H1 (cell line): ENCODE measurements around the gene POLR1F. TPM values are rescaled to one million over a fixed set of nuclear protein-coding genes. Genes with fewer than 3 reads are reported as not detected.

Experiments
- CTCF ChIA-PET: fragments of 300-600 bp; sonication (Branson Sonifier 250); formaldehyde crosslinking; loops from one replicate; lab custom pipeline; 2021; ENCODE audit not compliant: partially characterized antibody; lab: Charles Lee
- POLR2A ChIA-PET: fragments of 300-600 bp; sonication (Branson Sonifier 250); formaldehyde crosslinking; loops from one replicate; lab custom pipeline; 2021; ENCODE audit warnings: inconsistent platforms; ENCODE audit not compliant: partially characterized antibody; lab: Charles Lee
- DNase-seq, 2 experiments: peaks; one replicate each; pipeline versions ENCODE4 v3.0.0 to v3.0.0-alpha.2; 2010 to 2022; ENCODE audit warnings: low spot score in 2 of 2, low read depth in 1 of 2, mixed read lengths in 1 of 2
- FAIRE-seq: peaks from 2 replicates; lab custom pipeline; 2011; peaks lifted over from hg19 to GRCh38; lab: Jason Lieb, UNC
- H2AFZ ChIP-seq: 2 replicates; pipeline ENCODE4 v1.8.1; 2012; ENCODE audit warnings: low read length, inconsistent platforms
- H2AK5ac ChIP-seq: 2 replicates; pipeline ENCODE4 v1.6.1; 2013; ENCODE audit warnings: low read depth, low read length
- H2BK120ac ChIP-seq: replicated peaks from 2 replicates; pipeline ENCODE3; 2013; ENCODE audit warnings: low read depth, low read length, inconsistent platforms
- H2BK12ac ChIP-seq: 2 replicates; pipeline ENCODE4 v1.6.1; 2013; ENCODE audit warnings: low read depth, low read length
- H2BK15ac ChIP-seq: 2 replicates; pipeline ENCODE4 v1.6.1; 2013; ENCODE audit warnings: low read length
- H2BK20ac ChIP-seq: 2 replicates; pipeline ENCODE4 v1.6.1; 2013; ENCODE audit warnings: low read length
- H2BK5ac ChIP-seq: 2 replicates; pipeline ENCODE4 v1.6.1; 2013; ENCODE audit warnings: low read depth, low read length
- H3K14ac ChIP-seq: 2 replicates; pipeline ENCODE4 v1.6.1; 2013; ENCODE audit warnings: inconsistent platforms; ENCODE audit not compliant: insufficient read length
- H3K18ac ChIP-seq: 2 replicates; pipeline ENCODE4 v1.6.1; 2013; ENCODE audit warnings: low read length; ENCODE audit errors: extremely low read depth
- H3K23ac ChIP-seq: 2 replicates; pipeline ENCODE4 v1.6.1; 2013; ENCODE audit warnings: inconsistent platforms; ENCODE audit not compliant: insufficient read length
- H3K23me2 ChIP-seq: 2 replicates; pipeline ENCODE4 v1.6.1; 2013; ENCODE audit warnings: low read depth, low read length
- H3K27ac ChIP-seq: 2 replicates; pipeline ENCODE4 v1.6.1; 2011; ENCODE audit warnings: low read depth, low read length, inconsistent platforms
- H3K27me3 ChIP-seq, 4 experiments: replicated peaks in 1 of 4; 1 replicate in 1 of 4; 2 replicates in 3 of 4; pipeline versions ENCODE4 v1.6.1 to v1.8.1; 2011 to 2013; ENCODE audit warnings: low read length in 3 of 4, mild to moderate bottlenecking in 3 of 4, inconsistent platforms in 2 of 4, mixed read lengths in 2 of 4, moderate library complexity in 1 of 4; ENCODE audit not compliant: control insufficient read depth in 3 of 4, insufficient read depth in 3 of 4; ENCODE audit errors: extremely low read depth in 1 of 4
- H3K36me3 ChIP-seq, 4 experiments: 2 replicates each; pipeline versions ENCODE4 v1.6.1 to v1.8.1; 2011 to 2013; ENCODE audit warnings: mild to moderate bottlenecking in 4 of 4, low read length in 3 of 4, moderate library complexity in 2 of 4, control low read depth in 1 of 4, inconsistent platforms in 1 of 4; ENCODE audit not compliant: insufficient read depth in 4 of 4, control insufficient read depth in 2 of 4
- H3K4ac ChIP-seq: replicated peaks from 2 replicates; pipeline ENCODE3; 2013; ENCODE audit warnings: low read length, low read depth, mixed read lengths, inconsistent platforms; ENCODE audit not compliant: insufficient read length
- H3K4me1 ChIP-seq, 4 experiments: replicated peaks in 1 of 4; 1 replicate in 1 of 4; 2 replicates in 3 of 4; pipeline versions ENCODE4 v1.6.1 to v1.8.1; 2011 to 2013; ENCODE audit warnings: low read length in 3 of 4, inconsistent platforms in 2 of 4, mixed read lengths in 1 of 4; ENCODE audit not compliant: insufficient read depth in 4 of 4, control insufficient read depth in 3 of 4
- H3K4me2 ChIP-seq, 2 experiments: 2 replicates each; pipeline versions ENCODE4 v1.6.1 to v1.8.1; 2011 to 2013; ENCODE audit warnings: low read depth in 2 of 2, low read length in 2 of 2, control low read depth in 1 of 2, inconsistent platforms in 1 of 2, mild to moderate bottlenecking in 1 of 2; ENCODE audit not compliant: insufficient read depth in 1 of 2
- H3K4me3 ChIP-seq, 4 experiments: fragments of 200-600, 300-600 bp in 1 of 4; sonication (generic), shearing (Covaris generic), sonication (Bioruptor Twin) in 1 of 4; 2 replicates each; pipeline versions ENCODE4 v1.5.1 to v1.8.1; 2011 to 2016; ENCODE audit warnings: low read length in 4 of 4, low read depth in 3 of 4, control low read depth in 2 of 4, inconsistent platforms in 2 of 4, mild to moderate bottlenecking in 2 of 4, mixed read lengths in 1 of 4, moderate library complexity in 1 of 4; ENCODE audit not compliant: insufficient read depth in 2 of 4; ENCODE audit errors: extremely low read depth in 1 of 4
- H3K56ac ChIP-seq: replicated peaks from 2 replicates; pipeline ENCODE3; 2013; ENCODE audit warnings: low read depth, mild to moderate bottlenecking, mixed read lengths, low read length, inconsistent platforms; ENCODE audit not compliant: insufficient read length
- H3K79me1 ChIP-seq: 2 replicates; pipeline ENCODE4 v1.6.1; 2013; ENCODE audit warnings: low read depth, low read length, control low read depth
- H3K79me2 ChIP-seq, 2 experiments: 2 replicates each; pipeline versions ENCODE4 v1.6.1 to v1.8.1; 2012 to 2013; ENCODE audit warnings: low read length in 2 of 2, mild to moderate bottlenecking in 2 of 2, inconsistent platforms in 1 of 2; ENCODE audit not compliant: insufficient read depth in 2 of 2, control insufficient read depth in 1 of 2
- H3K9ac ChIP-seq, 4 experiments: replicated peaks in 1 of 4; 1 replicate in 1 of 4; 2 replicates in 3 of 4; pipeline versions ENCODE4 v1.6.1 to v1.8.1; 2011 to 2013; ENCODE audit warnings: low read depth in 3 of 4, low read length in 3 of 4, control low read depth in 2 of 4, mild to moderate bottlenecking in 2 of 4, moderate library complexity in 2 of 4, inconsistent platforms in 1 of 4; ENCODE audit errors: extremely low read depth in 1 of 4
- H3K9me3 ChIP-seq, 2 experiments: 2 replicates each; pipeline versions ENCODE4 v1.6.1 to v1.8.1; 2012 to 2013; ENCODE audit warnings: mild to moderate bottlenecking in 2 of 2, moderate library complexity in 2 of 2, control low read depth in 1 of 2, inconsistent platforms in 1 of 2, low read depth in 1 of 2, low read length in 1 of 2, mixed read lengths in 1 of 2; ENCODE audit not compliant: insufficient read depth in 2 of 2
- H4K20me1 ChIP-seq, 2 experiments: replicated peaks in 1 of 2; 2 replicates each; pipeline versions ENCODE3 to v1.8.1; 2011 to 2013; ENCODE audit warnings: inconsistent platforms in 2 of 2, low read length in 2 of 2, mild to moderate bottlenecking in 1 of 2; ENCODE audit not compliant: insufficient read depth in 2 of 2, control insufficient read depth in 1 of 2
- H4K5ac ChIP-seq: 2 replicates; pipeline ENCODE4 v1.6.1; 2013; ENCODE audit warnings: low read length, low read depth, mixed read lengths, inconsistent platforms; ENCODE audit not compliant: insufficient read length
- H4K8ac ChIP-seq: 2 replicates; pipeline ENCODE4 v1.8.0; 2013; ENCODE audit warnings: mild to moderate bottlenecking, moderate library complexity, low read length, inconsistent platforms; ENCODE audit not compliant: insufficient read depth; ENCODE audit errors: extremely low read depth
- H4K91ac ChIP-seq: replicated peaks from 2 replicates; pipeline ENCODE3; 2013; ENCODE audit warnings: low read length, mixed read lengths, inconsistent platforms; ENCODE audit not compliant: insufficient read length
- ASH2L ChIP-seq: fragments of 200-600, 300-600 bp; sonication (generic); IDR thresholded peaks from one replicate; pipeline ENCODE4 v1.7.1; 2017; ENCODE audit warnings: low read length
- CBX8 ChIP-seq: fragments of 300-800, 300-1000 bp; sonication (generic); IDR thresholded peaks from 2 replicates; pipeline ENCODE4 v1.7.1; 2016; ENCODE audit warnings: low read depth, low read length, borderline replicate concordance
- CREB1 ChIP-seq: IDR thresholded peaks from 2 replicates; pipeline ENCODE4 v1.6.1; 2012; ENCODE audit warnings: inconsistent platforms
- FOSL1 ChIP-seq: IDR thresholded peaks from 2 replicates; pipeline ENCODE4 v1.6.1; 2011; ENCODE audit warnings: mild to moderate bottlenecking, low read depth, low read length, moderate library complexity; ENCODE audit not compliant: insufficient read depth
- HDAC2 ChIP-seq, 2 experiments: fragments of 300-600 bp in 1 of 2; sonication (generic) in 1 of 2; IDR thresholded peaks; 2 replicates each; pipeline ENCODE4 v1.6.1; 2011 to 2012; ENCODE audit warnings: low read depth in 2 of 2, low read length in 2 of 2, mild to moderate bottlenecking in 2 of 2, moderate library complexity in 2 of 2, borderline replicate concordance in 1 of 2, inconsistent platforms in 1 of 2
- NANOG ChIP-seq: IDR thresholded peaks from 2 replicates; pipeline ENCODE4 v1.6.1; 2011; ENCODE audit warnings: low read length, low read depth, mild to moderate bottlenecking, inconsistent platforms; ENCODE audit not compliant: insufficient read depth, poor library complexity, severe bottlenecking
- POLR2AphosphoS5 ChIP-seq: IDR thresholded peaks from 2 replicates; pipeline ENCODE4 v1.6.1; 2011; ENCODE audit warnings: low read depth, low read length
- RAD21 ChIP-seq, 2 experiments: IDR thresholded peaks in 1 of 2; conservative IDR thresholded peaks in 1 of 2; 2 replicates each; pipeline ENCODE4 v1.6.1; 2011; ENCODE audit warnings: low read depth in 2 of 2, low read length in 2 of 2, improper control_type of control experiment in 1 of 2, inconsistent platforms in 1 of 2, mild to moderate bottlenecking in 1 of 2, moderate library complexity in 1 of 2
- RNF2 ChIP-seq: fragments of 200-900, 300-1000 bp; sonication (generic); IDR thresholded peaks from 2 replicates; pipeline ENCODE4 v1.7.1; 2016; ENCODE audit warnings: borderline replicate concordance, low read depth, mild to moderate bottlenecking, antibody characterized with exemption, low read length; ENCODE audit not compliant: poor library complexity, severe bottlenecking; ENCODE audit errors: missing control alignments
- SUZ12 ChIP-seq: fragments of 200-600 bp; sonication (generic); IDR thresholded peaks from 2 replicates; pipeline ENCODE4 v1.6.1; 2012; ENCODE audit warnings: mild to moderate bottlenecking, inconsistent platforms, low read length, moderate library complexity, mixed read lengths
- TCF12 ChIP-seq: IDR thresholded peaks from 2 replicates; pipeline ENCODE4 v1.6.1; 2011; ENCODE audit warnings: low read depth, mild to moderate bottlenecking, low read length
- WGBS, 2 experiments: shearing (Covaris generic) in 1 of 2; methylation state at CpG; one replicate each; pipeline versions ENCODE4 v1.1.6 to v1.1.7; 2013 to 2015; ENCODE audit warnings: low lambda C conversion rate in 2 of 2, mixed read lengths in 2 of 2, inconsistent platforms in 1 of 2, low coverage in 1 of 2, missing lambda C conversion rate in 1 of 2; ENCODE audit not compliant: insufficient replicate concordance in 2 of 2, insufficient coverage in 1 of 2, insufficient read length in 1 of 2; ENCODE audit errors: extremely low coverage in 1 of 2, missing lambda C conversion rate in 1 of 2; 5-methylcytosine and 5-hydroxymethylcytosine counted together
- polyA plus RNA-seq, 7 experiments: library from polyadenylated mRNA; depleted of rRNA in 3 of 7; stranded (reverse) in 5 of 7; unstranded in 2 of 7; fragments of >200 nt in 5 of 7; fragments of 200-250 nt in 2 of 7; gene quantifications; 1 replicate in 5 of 7; 2 replicates in 1 of 7; 4 replicates in 1 of 7; pipeline versions ENCODE4 v1.2.1 to v1.2.3, GENCODE V29; 2011 to 2013; ENCODE audit warnings: missing spikeins in 2 of 7, mixed read lengths in 2 of 7
- total RNA-seq: library from RNA; stranded (reverse); fragmentation: NEBNext Ultra II Directional; extraction: Animal tissue kit (Norgen Biotek cat#: 25700); gene quantifications from 2 replicates; pipeline ENCODE4 v1.2.1, GENCODE V29; 2021
- TF ChIP-seq, protein P1 (sequence below): IDR thresholded peaks from 2 replicates; pipeline ENCODE4 v1.6.1; 2012; ENCODE audit warnings: inconsistent platforms

The POLR1F gene
- total and polyA plus RNA-seq, 2 of the 8 experiments (the other 6 are each of a cell fraction or from before 2014, with no cell fraction given), result 11.2 to 24.6 TPM

DNA sequence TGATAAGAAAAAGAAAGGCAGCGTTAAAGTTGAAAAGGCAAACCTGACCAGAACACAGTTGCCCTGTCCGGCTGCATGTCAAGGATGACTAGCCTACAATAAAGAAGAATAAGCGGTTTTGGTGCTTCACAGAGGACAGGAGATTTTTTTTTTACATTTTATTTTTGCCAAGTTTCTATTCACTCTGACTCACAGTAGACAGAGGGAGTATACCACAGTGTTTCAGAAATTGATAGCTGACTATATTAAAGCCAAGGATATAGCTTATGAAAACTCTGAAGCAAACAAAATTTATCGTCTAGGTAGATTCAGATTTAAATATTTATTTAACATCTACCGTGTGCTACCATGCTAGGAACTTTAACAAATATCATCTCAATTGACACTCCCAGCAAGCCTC is 16.9 kb upstream of the POLR1F start:
- POLR2A ChIA-PET, result no interaction called here
- no peak for FAIRE-seq
- TF ChIP-seq CREB1 (no peak), NANOG (no peak), POLR2AphosphoS5 (no peak), RAD21 (IDR thresholded peaks at IDR 0.05 in 1 of 2, conservative IDR thresholded peaks at IDR 0.05 in 1 of 2; ENCODE audit: low read depth in 2 of 2, low read length in 2 of 2) (no peak), HDAC2 (IDR thresholded peaks at IDR 0.05; ENCODE audit: borderline replicate concordance in 1 of 2, low read depth in 2 of 2, low read length in 2 of 2) (no peak), SUZ12 (no peak), TCF12 (no peak), FOSL1 (no peak), CBX8 (no peak), RNF2 (no peak), ASH2L (no peak)
- TF ChIP-seq, protein P1, sequence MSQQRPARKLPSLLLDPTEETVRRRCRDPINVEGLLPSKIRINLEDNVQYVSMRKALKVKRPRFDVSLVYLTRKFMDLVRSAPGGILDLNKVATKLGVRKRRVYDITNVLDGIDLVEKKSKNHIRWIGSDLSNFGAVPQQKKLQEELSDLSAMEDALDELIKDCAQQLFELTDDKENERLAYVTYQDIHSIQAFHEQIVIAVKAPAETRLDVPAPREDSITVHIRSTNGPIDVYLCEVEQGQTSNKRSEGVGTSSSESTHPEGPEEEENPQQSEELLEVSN, result no peak

More for the DNA sequence above, 16.9 kb upstream of the POLR1F start:
- Histone ChIP-seq H3K36me3 (no peaks in the 10 kb centered on the region), H4K5ac (no peak overlapping the region), H4K8ac (no peak overlapping the region), H2BK12ac (no peak overlapping the region), H4K20me1 (no peaks in the 10 kb centered on the region), H2BK20ac (no peak overlapping the region), H3K14ac (no peak overlapping the region), H3K56ac (no peak overlapping the region), H3K79me1 (no peaks in the 10 kb centered on the region), H3K23ac (no peak overlapping the region), H4K91ac (no peak overlapping the region), H3K23me2 (no peaks in the 10 kb centered on the region), H3K4ac (no peak overlapping the region), H3K4me3 (no peak overlapping the region), H3K9ac (no peak overlapping the region), H3K18ac (no peak overlapping the region), H2BK5ac (no peak overlapping the region), H2AFZ (no peak overlapping the region), H3K27me3 (peaks cover 0 to 2% (median 0%) of the 10 kb centered on the region in 4 experiments; a peak in 1 of 7 replicates), H3K4me2 (no peak overlapping the region), H3K4me1 (no peaks in the 10 kb centered on the region), H3K9me3 (no peaks in the 10 kb centered on the region), H3K79me2 (no peaks in the 10 kb centered on the region), H2AK5ac (no peak overlapping the region), H2BK120ac (no peak overlapping the region), H2BK15ac (no peak overlapping the region), H3K27ac (no peak overlapping the region)
- whole genome bisulfite sequencing, 2 experiments, result 90% methylated on average over 5 of the region's 5 CpGs; no CpG with 5 or more reads in 1 of the 2 experiments
- CTCF ChIA-PET, result interaction anchor here (1.0 to 1.6 kb wide), 5 partner anchors 10 to 873 kb away, joined by 3 to 9 read pairs (median 4); partner anchors contain the start of gene POLR1F
- no peak for DNase-seq
